Glutamatergic neuron (in vitro differentiated cells): ENCODE measurements around the gene LILRB3. TPM values are rescaled to one million over a fixed set of nuclear protein-coding genes. Genes with fewer than 3 reads are reported as not detected.
"Not testable (repeated sequence)": the region's sequence is repeated elsewhere in the genome, so short reads cannot be mapped to it uniquely, and the experiment has no call there.

ENCODE experiments used
- DNase-seq: peaks from one replicate; pipeline ENCODE4 v3.0.0; 2022
- H3K27ac Mint-ChIP-seq: one replicate; pipeline ENCODE4 v1.8.0; 2020; ENCODE audit warnings: mild to moderate bottlenecking, mixed read lengths, inconsistent platforms; ENCODE audit not compliant: unreplicated experiment
- H3K27me3 Mint-ChIP-seq: one replicate; pipeline ENCODE4 v1.8.0; 2020; ENCODE audit warnings: mild to moderate bottlenecking, moderate library complexity, mixed read lengths, inconsistent platforms; ENCODE audit not compliant: unreplicated experiment
- H3K36me3 Mint-ChIP-seq: one replicate; pipeline ENCODE4 v1.8.0; 2020; ENCODE audit warnings: mild to moderate bottlenecking, mixed read lengths, inconsistent platforms; ENCODE audit not compliant: unreplicated experiment
- H3K4me1 Mint-ChIP-seq: one replicate; pipeline ENCODE4 v1.8.0; 2020; ENCODE audit warnings: mild to moderate bottlenecking, low read depth, mixed read lengths, inconsistent platforms; ENCODE audit not compliant: unreplicated experiment
- H3K4me3 Mint-ChIP-seq: one replicate; pipeline ENCODE4 v1.8.0; 2020; ENCODE audit warnings: mild to moderate bottlenecking, mixed read lengths, inconsistent platforms; ENCODE audit not compliant: unreplicated experiment
- H3K9me3 Mint-ChIP-seq: one replicate; pipeline ENCODE4 v1.8.0; 2020; ENCODE audit warnings: mild to moderate bottlenecking, moderate library complexity, mixed read lengths, inconsistent platforms; ENCODE audit not compliant: unreplicated experiment
- CTCF ChIP-seq: fragments of 200-600 bp; sonication (generic); IDR thresholded peaks from one replicate; pipeline ENCODE4 v1.5.0; 2021; ENCODE audit not compliant: partially characterized antibody, unreplicated experiment
- total RNA-seq: library from RNA; stranded (reverse); fragmentation: NEBNext Ultra II Directional; extraction: Animal tissue kit (Norgen Biotek cat#: 25700); gene quantifications from one replicate; pipeline ENCODE4 v1.2.1, GENCODE V29; 2021; ENCODE audit not compliant: unreplicated experiment

Gene LILRB3
- total RNA-seq, 1 donor from 2014 or later, result not detected

- Mint-ChIP-seq H3K4me1 (peaks cover 25% of the 10 kb centered on the region), H3K27ac (peak overlapping the region; percentile 24), H3K27me3 (peaks cover 5% of the 10 kb centered on the region), H3K36me3 (peaks cover 14% of the 10 kb centered on the region), H3K4me3 (no peak overlapping the region), H3K9me3 (peaks cover 8% of the 10 kb centered on the region)
- DNase-seq, result no peak
- TF ChIP-seq CTCF, result no peak
Observed at GRCh38 chr19:54207676-54207982, 15.2 kb downstream of the LILRB3 start.

GRCh38 chr19:54207193-54207592, 15.6 kb downstream of the LILRB3 start:
- not testable (repeated sequence) for H3K4me3 Mint-ChIP-seq, DNase-seq, H3K27me3 Mint-ChIP-seq, H3K9me3 Mint-ChIP-seq
- Mint-ChIP-seq H3K27ac (peak overlapping the region; percentile 24), H3K36me3 (peaks cover 14% of the 10 kb centered on the region), H3K4me1 (peaks cover 29% of the 10 kb centered on the region)

- H3K4me3 Mint-ChIP-seq, result no peak overlapping the region
- no peak overlapping the region for H3K27ac Mint-ChIP-seq
- no peak for DNase-seq
- H3K4me1 Mint-ChIP-seq, result peaks cover 29% of the 10 kb centered on the region
- peaks cover 7% of the 10 kb centered on the region for H3K9me3 Mint-ChIP-seq
- peaks cover 4% of the 10 kb centered on the region for H3K27me3 Mint-ChIP-seq
- peaks cover 14% of the 10 kb centered on the region for H3K36me3 Mint-ChIP-seq
- no peak for TF ChIP-seq CTCF
Observed at GRCh38 chr19:54206831-54207177, 16.0 kb downstream of the LILRB3 start.

- Mint-ChIP-seq H3K36me3 (peaks cover 12% of the 10 kb centered on the region), H3K4me1 (peaks cover 28% of the 10 kb centered on the region), H3K27me3 (peaks cover 4% of the 10 kb centered on the region), H3K27ac (no peak overlapping the region), H3K4me3 (no peak overlapping the region), H3K9me3 (peaks cover 8% of the 10 kb centered on the region)
- DNase-seq, result no peak
- TF ChIP-seq CTCF, result no peak
Observed at GRCh38 chr19:54206030-54206830, 16.6 kb downstream of the LILRB3 start.

GRCh38 chr19:54204767-54205468, 17.9 kb downstream of the LILRB3 start:
- no peak for DNase-seq
- no peak for TF ChIP-seq CTCF
- Mint-ChIP-seq H3K4me1 (peaks cover 18% of the 10 kb centered on the region), H3K27ac (peak overlapping the region; percentile 31), H3K36me3 (peaks cover 8% of the 10 kb centered on the region), H3K27me3 (peaks cover 6% of the 10 kb centered on the region), H3K9me3 (peaks cover 10% of the 10 kb centered on the region), H3K4me3 (no peak overlapping the region)
